Osteoblast (primary cell): ENCODE measurements around the gene NTM. TPM values are rescaled to one million over a fixed set of nuclear protein-coding genes. Genes with fewer than 3 reads are reported as not detected.

Experiments used
- DNase-seq: peaks from one replicate; pipeline ENCODE4 v3.0.0; 2011; ENCODE audit warnings: low spot score, mixed read lengths; ENCODE audit not compliant: insufficient read length; ENCODE audit errors: missing footprints
- H2AFZ ChIP-seq: 2 replicates; pipeline ENCODE4 v1.6.0; 2011; ENCODE audit warnings: mild to moderate bottlenecking, low read length
- H3K27ac ChIP-seq: 2 replicates; pipeline ENCODE4 v1.5.1; 2011; ENCODE audit warnings: mild to moderate bottlenecking, low read depth, low read length, moderate library complexity
- H3K27me3 ChIP-seq: 2 replicates; pipeline ENCODE4 v1.6.0; 2012; ENCODE audit warnings: mild to moderate bottlenecking, control low read depth, inconsistent platforms, low read length, moderate library complexity; ENCODE audit not compliant: insufficient read depth
- H3K36me3 ChIP-seq: 2 replicates; pipeline ENCODE4 v1.5.1; 2011; ENCODE audit warnings: mild to moderate bottlenecking, low read length, control low read depth, moderate library complexity; ENCODE audit not compliant: insufficient read depth
- H3K4me1 ChIP-seq: 2 replicates; pipeline ENCODE4 v1.5.1; 2011; ENCODE audit warnings: mild to moderate bottlenecking, low read length, control low read depth, moderate library complexity; ENCODE audit not compliant: insufficient read depth
- H3K4me2 ChIP-seq: 2 replicates; pipeline ENCODE4 v1.6.0; 2011; ENCODE audit warnings: mild to moderate bottlenecking, low read length; ENCODE audit not compliant: insufficient read depth
- H3K4me3 ChIP-seq: fragments of 200-600 bp; sonication (generic); 3 replicates; pipeline ENCODE4 v1.5.1; 2012; ENCODE audit warnings: mild to moderate bottlenecking, low read length, inconsistent platforms; ENCODE audit not compliant: insufficient read depth
- H3K79me2 ChIP-seq: 2 replicates; pipeline ENCODE4 v1.6.0; 2012; ENCODE audit warnings: mild to moderate bottlenecking, low read length, control low read depth, inconsistent platforms; ENCODE audit not compliant: insufficient read depth
- H3K9me3 ChIP-seq: 2 replicates; pipeline ENCODE4 v1.5.1; 2011; ENCODE audit warnings: low read depth, low read length, control low read depth
- H4K20me1 ChIP-seq: 2 replicates; pipeline ENCODE4 v1.6.0; 2012; ENCODE audit warnings: mild to moderate bottlenecking, low read length, control low read depth; ENCODE audit not compliant: insufficient read depth
- total RNA-seq: library from RNA; depleted of rRNA; stranded (reverse); fragments of >200 nt; gene quantifications from 2 replicates; pipeline ENCODE4 v1.2.3, GENCODE V29; 2012
- TF ChIP-seq, protein P1 (sequence below): IDR thresholded peaks from 2 replicates; pipeline ENCODE4 v1.5.1; 2011; ENCODE audit warnings: mild to moderate bottlenecking, low read depth, low read length, moderate library complexity; ENCODE audit errors: extremely low read depth

NTM gene
- total RNA-seq, 1 donor, result 48.1 TPM

GRCh38 chr11:132036220-132036619 is 665.8 kb downstream of the NTM start:
- DNase-seq, result no peak
- Histone ChIP-seq H3K27me3 (no peaks in the 10 kb centered on the region), H3K27ac (peak overlapping the region; percentile 50), H3K4me3 (no peak overlapping the region), H3K9me3 (no peaks in the 10 kb centered on the region), H3K79me2 (peaks cover 85% of the 10 kb centered on the region), H3K36me3 (no peaks in the 10 kb centered on the region), H3K4me1 (peaks cover 36% of the 10 kb centered on the region), H4K20me1 (no peaks in the 10 kb centered on the region), H3K4me2 (peak overlapping the region; percentile 14), H2AFZ (no peak overlapping the region)
- TF ChIP-seq, protein P1, sequence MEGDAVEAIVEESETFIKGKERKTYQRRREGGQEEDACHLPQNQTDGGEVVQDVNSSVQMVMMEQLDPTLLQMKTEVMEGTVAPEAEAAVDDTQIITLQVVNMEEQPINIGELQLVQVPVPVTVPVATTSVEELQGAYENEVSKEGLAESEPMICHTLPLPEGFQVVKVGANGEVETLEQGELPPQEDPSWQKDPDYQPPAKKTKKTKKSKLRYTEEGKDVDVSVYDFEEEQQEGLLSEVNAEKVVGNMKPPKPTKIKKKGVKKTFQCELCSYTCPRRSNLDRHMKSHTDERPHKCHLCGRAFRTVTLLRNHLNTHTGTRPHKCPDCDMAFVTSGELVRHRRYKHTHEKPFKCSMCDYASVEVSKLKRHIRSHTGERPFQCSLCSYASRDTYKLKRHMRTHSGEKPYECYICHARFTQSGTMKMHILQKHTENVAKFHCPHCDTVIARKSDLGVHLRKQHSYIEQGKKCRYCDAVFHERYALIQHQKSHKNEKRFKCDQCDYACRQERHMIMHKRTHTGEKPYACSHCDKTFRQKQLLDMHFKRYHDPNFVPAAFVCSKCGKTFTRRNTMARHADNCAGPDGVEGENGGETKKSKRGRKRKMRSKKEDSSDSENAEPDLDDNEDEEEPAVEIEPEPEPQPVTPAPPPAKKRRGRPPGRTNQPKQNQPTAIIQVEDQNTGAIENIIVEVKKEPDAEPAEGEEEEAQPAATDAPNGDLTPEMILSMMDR, result no peak

GRCh38 chr11:132036746-132037466 is 666.5 kb downstream of the NTM start:
- no peaks in the 10 kb centered on the region for H4K20me1 ChIP-seq
- peak overlapping the region; percentile 50 for H3K27ac ChIP-seq
- H3K79me2 ChIP-seq, result peaks cover 86% of the 10 kb centered on the region
- H2AFZ ChIP-seq, result no peak overlapping the region
- H3K4me1 ChIP-seq, result peaks cover 30% of the 10 kb centered on the region
- TF ChIP-seq, protein P1, result no peak
- no peaks in the 10 kb centered on the region for H3K36me3 ChIP-seq
- no peak overlapping the region for H3K4me3 ChIP-seq
- no peaks in the 10 kb centered on the region for H3K9me3 ChIP-seq
- H3K27me3 ChIP-seq, result no peaks in the 10 kb centered on the region
- peak overlapping the region; percentile 14 for H3K4me2 ChIP-seq
- no peak for DNase-seq

- Histone ChIP-seq H3K4me2 (no peak overlapping the region), H4K20me1 (no peaks in the 10 kb centered on the region), H3K36me3 (no peaks in the 10 kb centered on the region), H2AFZ (no peak overlapping the region), H3K27ac (no peak overlapping the region), H3K27me3 (no peaks in the 10 kb centered on the region), H3K9me3 (no peaks in the 10 kb centered on the region), H3K79me2 (peaks cover 86% of the 10 kb centered on the region), H3K4me3 (no peak overlapping the region), H3K4me1 (peaks cover 25% of the 10 kb centered on the region)
- TF ChIP-seq, protein P1, result no peak
- no peak for DNase-seq
Observed at GRCh38 chr11:132037467-132037862, 667.0 kb downstream of the NTM start.

DNA sequence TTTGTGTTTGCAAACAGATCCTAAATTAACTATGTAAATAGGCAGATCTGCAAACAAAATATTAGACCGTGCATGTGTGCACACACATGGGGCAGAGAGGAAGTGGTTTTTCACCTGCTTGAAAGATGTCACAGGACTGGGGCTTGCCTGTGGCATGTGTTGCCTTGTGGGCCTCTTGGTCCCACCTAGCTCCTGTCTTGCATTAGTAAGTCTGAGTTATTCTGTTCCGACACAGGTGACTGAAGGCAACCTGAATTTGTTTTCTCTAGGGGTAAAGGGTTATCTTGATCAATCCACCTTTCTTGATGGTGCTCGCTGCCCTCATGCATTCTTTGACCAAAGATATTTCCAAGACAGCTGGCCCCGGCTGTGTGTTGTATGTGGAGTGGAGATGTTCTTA is 667.5 kb downstream of the NTM start:
- peaks cover 87% of the 10 kb centered on the region for H3K79me2 ChIP-seq
- H3K4me2 ChIP-seq, result no peak overlapping the region
- H4K20me1 ChIP-seq, result no peaks in the 10 kb centered on the region
- no peaks in the 10 kb centered on the region for H3K27me3 ChIP-seq
- peaks cover 21% of the 10 kb centered on the region for H3K4me1 ChIP-seq
- no peak overlapping the region for H3K27ac ChIP-seq
- no peak for DNase-seq
- TF ChIP-seq, protein P1, result no peak
- no peaks in the 10 kb centered on the region for H3K36me3 ChIP-seq
- H3K9me3 ChIP-seq, result no peaks in the 10 kb centered on the region
- H2AFZ ChIP-seq, result no peak overlapping the region
- no peak overlapping the region for H3K4me3 ChIP-seq
